C4-2B (cell line): ENCODE results near the gene PROSER3.

ENCODE experiments used
- CTCF ChIP-seq: fragments of 450-650 bp; conservative IDR thresholded peaks from 2 replicates; pipeline ENCODE4 v1.5.1; 2017; ENCODE audit warnings: mild to moderate bottlenecking
- ZFX ChIP-seq: fragments of 450-650 bp; IDR thresholded peaks from 2 replicates; pipeline ENCODE4 v1.6.1; 2017

GRCh38 chr19:35779033-35779432, 21.1 kb downstream of the PROSER3 start:
- TF ChIP-seq CTCF (no peak), ZFX (no peak)
